ENCODE results near the gene REV1.

DNA sequence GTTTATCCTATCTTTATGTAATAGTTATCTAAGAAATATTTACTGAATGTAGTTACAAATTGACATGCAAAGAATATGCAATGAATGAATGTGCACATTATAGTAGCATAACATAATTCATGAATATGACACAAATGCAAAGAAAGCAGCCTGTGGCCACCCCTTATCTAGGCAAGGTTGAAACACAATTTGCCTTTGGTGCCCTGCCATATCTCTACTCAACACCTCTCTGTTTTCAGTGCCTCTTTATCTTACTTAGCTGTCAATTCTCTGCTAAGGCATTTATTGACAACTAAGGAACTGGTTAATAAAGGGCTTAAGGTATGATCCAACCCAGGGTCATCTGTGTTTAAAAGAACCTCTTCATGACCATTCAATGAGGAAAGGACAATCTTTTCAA, 18.9 kb downstream of the REV1 start:
- TF ChIP-seq POLR2A (IDR thresholded peaks at IDR 0.05) (no peak), POLR2AphosphoS5 (IDR thresholded peaks at IDR 0.05) (no peak)
- TF ChIP-seq, protein P1, sequence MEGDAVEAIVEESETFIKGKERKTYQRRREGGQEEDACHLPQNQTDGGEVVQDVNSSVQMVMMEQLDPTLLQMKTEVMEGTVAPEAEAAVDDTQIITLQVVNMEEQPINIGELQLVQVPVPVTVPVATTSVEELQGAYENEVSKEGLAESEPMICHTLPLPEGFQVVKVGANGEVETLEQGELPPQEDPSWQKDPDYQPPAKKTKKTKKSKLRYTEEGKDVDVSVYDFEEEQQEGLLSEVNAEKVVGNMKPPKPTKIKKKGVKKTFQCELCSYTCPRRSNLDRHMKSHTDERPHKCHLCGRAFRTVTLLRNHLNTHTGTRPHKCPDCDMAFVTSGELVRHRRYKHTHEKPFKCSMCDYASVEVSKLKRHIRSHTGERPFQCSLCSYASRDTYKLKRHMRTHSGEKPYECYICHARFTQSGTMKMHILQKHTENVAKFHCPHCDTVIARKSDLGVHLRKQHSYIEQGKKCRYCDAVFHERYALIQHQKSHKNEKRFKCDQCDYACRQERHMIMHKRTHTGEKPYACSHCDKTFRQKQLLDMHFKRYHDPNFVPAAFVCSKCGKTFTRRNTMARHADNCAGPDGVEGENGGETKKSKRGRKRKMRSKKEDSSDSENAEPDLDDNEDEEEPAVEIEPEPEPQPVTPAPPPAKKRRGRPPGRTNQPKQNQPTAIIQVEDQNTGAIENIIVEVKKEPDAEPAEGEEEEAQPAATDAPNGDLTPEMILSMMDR (IDR thresholded peaks at IDR 0.05), result no peak
